HepG2 (cell line): ENCODE data around the gene SRSF3. TPM values are rescaled to one million over a fixed set of nuclear protein-coding genes. Genes with fewer than 3 reads are reported as not detected.

Experiments
- ATF7 ChIP-seq, 2 experiments: fragments of 450-650 bp in 1 of 2; sonication (generic) in 1 of 2; formaldehyde crosslinking in 1 of 2; IDR thresholded peaks; 2 replicates each; pipeline versions ENCODE4 v1.4.0 to v1.6.1; 2016 to 2020; ENCODE audit warnings: antibody characterized with exemption in 1 of 2, mild to moderate bottlenecking in 1 of 2, missing genetic modification reagents in 1 of 2
- FLYWCH1 ChIP-seq: sonication (generic); formaldehyde crosslinking; IDR thresholded peaks from 2 replicates; pipeline ENCODE4 v1.8.1; 2023; ENCODE audit warnings: mild to moderate bottlenecking, missing genetic modification reagents
- GATA4 ChIP-seq: sonication (generic); IDR thresholded peaks from 2 replicates; pipeline ENCODE4 v1.6.1; 2016; ENCODE audit warnings: antibody characterized with exemption, low read depth, borderline replicate concordance
- GMEB2 ChIP-seq: IDR thresholded peaks from 2 replicates; pipeline ENCODE4 v1.6.1; 2016; ENCODE audit warnings: missing biosample characterization, missing genetic modification reagents, low read depth
- HOXA9 ChIP-seq: sonication (generic); formaldehyde crosslinking; IDR thresholded peaks from 2 replicates; pipeline ENCODE4 v1.8.1; 2022; ENCODE audit warnings: missing genetic modification reagents, mild to moderate bottlenecking, moderate library complexity, borderline replicate concordance
- NPAS2 ChIP-seq: sonication (generic); formaldehyde crosslinking; IDR thresholded peaks from 2 replicates; pipeline ENCODE4 v1.8.0; 2022; ENCODE audit warnings: mild to moderate bottlenecking, missing genetic modification reagents, borderline replicate concordance
- PHF8 ChIP-seq: sonication (generic); formaldehyde crosslinking; IDR thresholded peaks from 2 replicates; pipeline ENCODE4 v1.5.0; 2020; ENCODE audit warnings: missing genetic modification reagents
- SOX5 ChIP-seq: IDR thresholded peaks from 2 replicates; pipeline ENCODE4 v1.6.1; 2016; ENCODE audit warnings: borderline replicate concordance
- SUZ12 ChIP-seq: fragments of 150-350 bp; IDR thresholded peaks from 2 replicates; pipeline ENCODE4 v1.6.1; 2014; ENCODE audit warnings: low read depth, low read length
- TCF12 ChIP-seq, 2 experiments: fragments of 450-650 bp in 1 of 2; sonication (generic) in 1 of 2; formaldehyde crosslinking in 1 of 2; IDR thresholded peaks; 2 replicates each; pipeline versions ENCODE4 v1.6.1 to v1.8.0; 2017 to 2022; ENCODE audit warnings: antibody characterized with exemption in 1 of 2, mild to moderate bottlenecking in 1 of 2, missing genetic modification reagents in 1 of 2, moderate library complexity in 1 of 2
- ZBTB10 ChIP-seq: sonication (generic); formaldehyde crosslinking; IDR thresholded peaks from 2 replicates; pipeline ENCODE4 v1.4.0; 2020; ENCODE audit warnings: missing genetic modification reagents, borderline replicate concordance
- ZBTB14 ChIP-seq: sonication (generic); formaldehyde crosslinking; IDR thresholded peaks from 2 replicates; pipeline ENCODE4 v1.4.0; 2020; ENCODE audit warnings: missing genetic modification reagents
- ZFP36L1 ChIP-seq: sonication (generic); formaldehyde crosslinking; IDR thresholded peaks from 2 replicates; pipeline ENCODE4 v1.8.0; 2022; ENCODE audit warnings: mild to moderate bottlenecking, missing genetic modification reagents, moderate library complexity
- ZNF160 ChIP-seq: sonication (generic); formaldehyde crosslinking; IDR thresholded peaks from 2 replicates; pipeline ENCODE4 v1.8.0; 2022; ENCODE audit warnings: mild to moderate bottlenecking, inconsistent platforms, missing genetic modification reagents
- ZNF724P ChIP-seq: sonication (generic); formaldehyde crosslinking; IDR thresholded peaks from 2 replicates; pipeline ENCODE4 v1.8.0; 2022; ENCODE audit warnings: missing genetic modification reagents, borderline replicate concordance
- ZNF891 ChIP-seq: sonication (generic); formaldehyde crosslinking; IDR thresholded peaks from 2 replicates; pipeline ENCODE4 v1.5.0; 2020; ENCODE audit warnings: mild to moderate bottlenecking, missing genetic modification reagents
- ZSCAN31 ChIP-seq: sonication (generic); formaldehyde crosslinking; IDR thresholded peaks from 2 replicates; pipeline ENCODE4 v1.5.0; 2020; ENCODE audit warnings: low read depth, mild to moderate bottlenecking, missing genetic modification reagents
- polyA plus RNA-seq, 8 experiments: library from polyadenylated mRNA; depleted of rRNA in 3 of 8; stranded (reverse) in 7 of 8; unstranded in 1 of 8; fragments of >200 nt; fragmentation: Illumina TruSeq in 4 of 8; extraction: Trizol in 4 of 8; gene quantifications; 2 replicates each; pipeline versions ENCODE4 v1.2.1 to v1.2.3, GENCODE V29; 2011 to 2016; ENCODE audit warnings: low read depth in 4 of 8, missing spikeins in 1 of 8, mixed read lengths in 1 of 8; ENCODE audit not compliant: insufficient read depth in 1 of 8
- total RNA-seq, 5 experiments: library from RNA; depleted of rRNA; stranded (reverse); fragments of >200 nt; fragmentation: Illumina TruSeq; extraction: Trizol; gene quantifications; 2 replicates each; pipeline ENCODE4 v1.2.3, GENCODE V29; 2016; ENCODE audit warnings: low read depth in 1 of 5
- TF ChIP-seq, protein P1 (sequence below): sonication (generic); formaldehyde crosslinking; IDR thresholded peaks from 2 replicates; pipeline ENCODE4 v1.5.1; 2020; ENCODE audit warnings: mild to moderate bottlenecking, moderate library complexity, missing genetic modification reagents
- TF ChIP-seq, protein P2 (sequence below): sonication (generic); formaldehyde crosslinking; IDR thresholded peaks from 2 replicates; pipeline ENCODE4 v1.4.0; 2020; ENCODE audit warnings: missing genetic modification reagents
- TF ChIP-seq, protein P3 (sequence below): IDR thresholded peaks from 2 replicates; pipeline ENCODE4 v1.6.1; 2016; ENCODE audit warnings: mild to moderate bottlenecking, missing biosample characterization, missing genetic modification reagents

The SRSF3 gene
- total and polyA plus RNA-seq, 2 of the 13 experiments (the other 11 are each of a cell fraction or from before 2014, with no cell fraction given), result 206 to 684 TPM

DNA sequence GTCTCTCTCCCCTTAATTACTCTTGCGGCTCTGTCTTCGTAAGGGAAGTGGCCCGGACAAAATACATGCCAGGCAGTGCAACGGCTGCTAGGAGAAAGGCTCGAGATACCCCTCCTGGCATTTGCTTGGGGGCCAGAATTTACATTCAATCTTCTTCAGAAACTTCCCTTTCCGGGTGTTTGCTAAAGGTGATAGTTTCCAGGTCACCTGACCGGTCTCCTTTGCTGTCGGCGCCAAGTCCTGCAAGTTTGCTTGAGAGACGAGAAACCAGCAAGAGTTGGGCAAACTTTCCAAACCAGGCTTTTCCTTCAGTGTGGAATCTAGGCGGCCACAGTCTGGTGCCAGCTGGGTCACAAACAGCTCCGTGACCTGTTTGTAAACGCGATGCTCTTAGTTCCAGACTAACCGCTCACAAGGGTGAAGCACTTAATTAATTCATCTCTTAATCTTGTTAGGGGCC lies 563 bp upstream of the SRSF3 start (continued):
- TF ChIP-seq ZBTB14 (no peak), SOX5 (CRISPR knock-in tag) (no peak), GATA4 (no peak; the same call in 1 of the 2 replicates), NPAS2 (CRISPR knock-in tag) (no peak), HOXA9 (CRISPR knock-in tag) (no peak), ZNF724P (CRISPR knock-in tag) (no peak), ZNF891 (CRISPR knock-in tag) (peak; percentile 43), ZBTB10 (CRISPR knock-in tag) (peak; percentile 38; the same call in 1 of the 2 replicates), ZNF160 (no peak), GMEB2 (CRISPR knock-in tag) (no peak), FLYWCH1 (CRISPR knock-in tag) (no peak), ZSCAN31 (CRISPR knock-in tag) (no peak), PHF8 (CRISPR knock-in tag) (no peak), ATF7 (IDR thresholded peaks at IDR 0.05) (no peak), ATF7 (CRISPR knock-in tag; IDR thresholded peaks at IDR 0.05) (no peak), TCF12 (IDR thresholded peaks at IDR 0.05) (no peak), TCF12 (CRISPR knock-in tag; IDR thresholded peaks at IDR 0.05) (no peak), ZFP36L1 (CRISPR knock-in tag) (no peak), SUZ12 (no peak)
- TF ChIP-seq, protein P1, sequence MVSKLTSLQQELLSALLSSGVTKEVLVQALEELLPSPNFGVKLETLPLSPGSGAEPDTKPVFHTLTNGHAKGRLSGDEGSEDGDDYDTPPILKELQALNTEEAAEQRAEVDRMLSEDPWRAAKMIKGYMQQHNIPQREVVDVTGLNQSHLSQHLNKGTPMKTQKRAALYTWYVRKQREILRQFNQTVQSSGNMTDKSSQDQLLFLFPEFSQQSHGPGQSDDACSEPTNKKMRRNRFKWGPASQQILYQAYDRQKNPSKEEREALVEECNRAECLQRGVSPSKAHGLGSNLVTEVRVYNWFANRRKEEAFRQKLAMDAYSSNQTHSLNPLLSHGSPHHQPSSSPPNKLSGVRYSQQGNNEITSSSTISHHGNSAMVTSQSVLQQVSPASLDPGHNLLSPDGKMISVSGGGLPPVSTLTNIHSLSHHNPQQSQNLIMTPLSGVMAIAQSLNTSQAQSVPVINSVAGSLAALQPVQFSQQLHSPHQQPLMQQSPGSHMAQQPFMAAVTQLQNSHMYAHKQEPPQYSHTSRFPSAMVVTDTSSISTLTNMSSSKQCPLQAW (CRISPR knock-in tag), result no peak; the same call in none of the 2 replicates
- TF ChIP-seq, protein P2, sequence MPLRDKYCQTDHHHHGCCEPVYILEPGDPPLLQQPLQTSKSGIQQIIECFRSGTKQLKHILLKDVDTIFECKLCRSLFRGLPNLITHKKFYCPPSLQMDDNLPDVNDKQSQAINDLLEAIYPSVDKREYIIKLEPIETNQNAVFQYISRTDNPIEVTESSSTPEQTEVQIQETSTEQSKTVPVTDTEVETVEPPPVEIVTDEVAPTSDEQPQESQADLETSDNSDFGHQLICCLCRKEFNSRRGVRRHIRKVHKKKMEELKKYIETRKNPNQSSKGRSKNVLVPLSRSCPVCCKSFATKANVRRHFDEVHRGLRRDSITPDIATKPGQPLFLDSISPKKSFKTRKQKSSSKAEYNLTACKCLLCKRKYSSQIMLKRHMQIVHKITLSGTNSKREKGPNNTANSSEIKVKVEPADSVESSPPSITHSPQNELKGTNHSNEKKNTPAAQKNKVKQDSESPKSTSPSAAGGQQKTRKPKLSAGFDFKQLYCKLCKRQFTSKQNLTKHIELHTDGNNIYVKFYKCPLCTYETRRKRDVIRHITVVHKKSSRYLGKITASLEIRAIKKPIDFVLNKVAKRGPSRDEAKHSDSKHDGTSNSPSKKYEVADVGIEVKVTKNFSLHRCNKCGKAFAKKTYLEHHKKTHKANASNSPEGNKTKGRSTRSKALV (CRISPR knock-in tag), result peak; percentile 17; the same call in 1 of the 2 replicates
- TF ChIP-seq, protein P3, sequence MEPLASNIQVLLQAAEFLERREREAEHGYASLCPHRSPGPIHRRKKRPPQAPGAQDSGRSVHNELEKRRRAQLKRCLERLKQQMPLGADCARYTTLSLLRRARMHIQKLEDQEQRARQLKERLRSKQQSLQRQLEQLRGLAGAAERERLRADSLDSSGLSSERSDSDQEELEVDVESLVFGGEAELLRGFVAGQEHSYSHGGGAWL (CRISPR knock-in tag), result no peak
